C4-2B (cell line): ENCODE measurements around the gene CCR9.
"Not testable (repeated sequence)": the region's sequence is repeated elsewhere in the genome, so short reads cannot be mapped to it uniquely, and the experiment has no call there.

ENCODE experiments used
- CTCF ChIP-seq: fragments of 450-650 bp; conservative IDR thresholded peaks from 2 replicates; pipeline ENCODE4 v1.5.1; 2017; ENCODE audit warnings: mild to moderate bottlenecking
- ZFX ChIP-seq: fragments of 450-650 bp; IDR thresholded peaks from 2 replicates; pipeline ENCODE4 v1.6.1; 2017

- not testable (repeated sequence) for TF ChIP-seq CTCF, ZFX
These were observed 29.3 kb upstream of the CCR9 start for GRCh38 chr3:45857024-45857423.
